Psoas muscle (tissue), 8 donors: Measurements from ENCODE around the gene RHOA. TPM values are rescaled to one million over a fixed set of nuclear protein-coding genes. Genes with fewer than 3 reads are reported as not detected.
A peak's percentile ranks its signal among the peaks of the same experiment; 100 is the strongest.
"Not testable (repeated sequence)": the region's sequence is repeated elsewhere in the genome, so short reads cannot be mapped to it uniquely, and the experiment has no call there.

Source experiments
- ATAC-seq, 4 donors: fragments of 200-7000 bp; cut with Tn5 transposase; one replicate each; pipeline ENCODE4 v1.9.1; 2020; ENCODE audit warnings: moderate library complexity in 3 of 4, mild to moderate bottlenecking in 2 of 4
- DNase-seq, 2 donors: peaks; one replicate each; pipeline ENCODE4 v3.0.0-alpha.2; 2020
- H3K27ac ChIP-seq: fragments of 200-600 bp; one replicate; pipeline ENCODE4 v1.8.0; 2022
- H3K27me3 ChIP-seq, 3 donors: fragments of 200-600 bp in 1 of 3; one replicate each; pipeline versions ENCODE4 v1.6.1 to v1.8.0; 2013 to 2022; ENCODE audit warnings: low read length in 2 of 3, mild to moderate bottlenecking in 2 of 3, moderate library complexity in 1 of 3; ENCODE audit not compliant: insufficient read depth in 3 of 3
- H3K36me3 ChIP-seq, 2 donors: fragments of 200-600 bp in 1 of 2; one replicate each; pipeline versions ENCODE4 v1.6.1 to v1.8.0; 2013 to 2022; ENCODE audit warnings: low read depth in 1 of 2, mild to moderate bottlenecking in 1 of 2, moderate library complexity in 1 of 2; ENCODE audit not compliant: insufficient read depth in 1 of 2
- H3K4me1 ChIP-seq: fragments of 200-600 bp; one replicate; pipeline ENCODE4 v1.8.0; 2022
- H3K4me3 ChIP-seq: fragments of 200-600 bp; one replicate; pipeline ENCODE4 v1.8.0; 2022; ENCODE audit warnings: mild to moderate bottlenecking
- H3K9me3 ChIP-seq: fragments of 200-600 bp; one replicate; pipeline ENCODE4 v1.8.0; 2022
- CTCF ChIP-seq: fragments of 200-600 bp; IDR thresholded peaks from one replicate; pipeline ENCODE4 v1.8.0; 2022; ENCODE audit warnings: antibody characterized with exemption
- WGBS, 3 donors: extraction: QIAGEN DNeasy Blood & Tissue Kit; methylation state at CpG; one replicate each; pipeline versions ENCODE4 v1.1.6 to v1.1.7; 2013; 5-methylcytosine and 5-hydroxymethylcytosine counted together
- intact Hi-C, 2 donors: fragments of 100-400 bp; cut with DNase I; formaldehyde crosslinking; loops; one replicate each; pipeline versions ENCODE4 v1.11.0 to v1.14.2; 2022
- polyA plus RNA-seq, 3 donors: library from polyadenylated mRNA; stranded (reverse); fragments of 200-250 nt; gene quantifications; one replicate each; pipeline ENCODE4 v1.2.3, GENCODE V29; 2013
- total RNA-seq, 4 donors: library from RNA; stranded (reverse); fragmentation: NEBNext Ultra II Directional in 2 of 4; extraction: Animal tissue kit (Norgen Biotek cat#: 25700) in 2 of 4; gene quantifications; one replicate each; pipeline versions ENCODE4 v1.2.1 to v1.2.4, GENCODE V29; 2021 to 2023
- donor health status: healthy with polysubstance abuse.
- donor health status: DM: no; HTN: no; CAD: no; lungs with moderate emphysema.
- donor health status: Bipolar disorder and iron deficiency.
- donor health status: healthy.
- donor health status: DM: yes; HTN: yes; CAD: no.
- donor health status: DM: no; HTN: no; CAD: no.
- donor health status: DM: no; HTN: no; CAD: no.
- donor health status: DM: yes; HTN: yes; CAD: no.

RHOA gene
- total and polyA plus RNA-seq, 7 donors, result 179 to 341 (median 281) TPM

- no peak for DNase-seq
Measured at GRCh38 chr3:49403891-49404290, 7.9 kb downstream of the RHOA start.

GRCh38 chr3:49401766-49402165 lies 10.0 kb downstream of the RHOA start:
- DNase-seq, result no peak
- Histone ChIP-seq H3K4me1 (peaks cover 72% of the 10 kb centered on the region), H3K27ac (no peak overlapping the region)

More at GRCh38 chr3:49403891-49404290, 7.9 kb downstream of the RHOA start:
- Histone ChIP-seq H3K9me3 (no peaks in the 10 kb centered on the region), H3K36me3 (peaks cover 0 to 9% of the 10 kb centered on the region in 2 donors), H3K4me1 (peaks cover 66% of the 10 kb centered on the region), H3K27ac (peak overlapping the region; percentile 26), H3K27me3 (no peaks in the 10 kb centered on the region), H3K4me3 (no peak overlapping the region)
- intact Hi-C loops, result no loop called here
- WGBS, 3 donors, result 85 to 97% (median 96%) methylated on average over 5 of the region's 5 CpGs
- no peak for TF ChIP-seq CTCF
- no peak for ATAC-seq

GRCh38 chr3:49399461-49399860 lies 12.3 kb downstream of the RHOA start:
- Histone ChIP-seq H3K27ac (no peak overlapping the region), H3K27me3 (no peaks in the 10 kb centered on the region), H3K36me3 (peaks cover 2 to 20% of the 10 kb centered on the region in 2 donors), H3K4me3 (no peak overlapping the region), H3K4me1 (peaks cover 51% of the 10 kb centered on the region), H3K9me3 (no peaks in the 10 kb centered on the region)
- no peak for TF ChIP-seq CTCF
- ATAC-seq (peak in 3 of 4 donors; percentile 30 to 48 (median 33)), DNase-seq (peak in 1 of 2 donors; percentile 26)
- WGBS, 3 donors, result 96 to 97% (median 96%) methylated on average over 3 of the region's 3 CpGs
- intact Hi-C loops, result no loop called here

More at GRCh38 chr3:49401766-49402165, 10.0 kb downstream of the RHOA start:
- H3K9me3 ChIP-seq, result no peaks in the 10 kb centered on the region
- H3K36me3 ChIP-seq, result peaks cover 0 to 9% of the 10 kb centered on the region in 2 donors
- intact Hi-C loops, result no loop called here
- no peak for ATAC-seq
- no peak overlapping the region for H3K4me3 ChIP-seq
- no peak for TF ChIP-seq CTCF
- WGBS, 3 donors, result 80 to 86% (median 83%) methylated on average over 2 of the region's 2 CpGs
- no peaks in the 10 kb centered on the region for H3K27me3 ChIP-seq

GRCh38 chr3:49397470-49397869 lies 14.3 kb downstream of the RHOA start:
- peak; percentile 58 to 79 (median 71) for ATAC-seq
- H3K9me3 ChIP-seq, result no peaks in the 10 kb centered on the region
- no peaks in the 10 kb centered on the region for H3K27me3 ChIP-seq
- TF ChIP-seq CTCF, result no peak
- H3K4me1 ChIP-seq, result peaks cover 60% of the 10 kb centered on the region
- no peak overlapping the region for H3K4me3 ChIP-seq
- intact Hi-C loops, result no loop called here
- 31 to 56% (median 45%) methylated on average over 4 of the region's 4 CpGs for WGBS, 3 donors
- H3K27ac ChIP-seq, result peak overlapping the region; percentile 48
- peaks cover 2 to 13% of the 10 kb centered on the region in 2 donors for H3K36me3 ChIP-seq
- no peak for DNase-seq

- intact Hi-C loops, H3K4me3 ChIP-seq, ATAC-seq, DNase-seq, H3K27me3 ChIP-seq, H3K9me3 ChIP-seq, H3K27ac ChIP-seq: not testable (repeated sequence)
- Histone ChIP-seq H3K4me1 (peaks cover 51% of the 10 kb centered on the region), H3K36me3 (peaks cover 2 to 12% of the 10 kb centered on the region in 2 donors)
- WGBS, 3 donors, result 75 to 94% (median 86%) methylated on average over 10 of the region's 10 CpGs
Measured at GRCh38 chr3:49391310-49391709, 20.5 kb downstream of the RHOA start.
